A549 (cell line): ENCODE results near the gene PCARE.

ENCODE experiments used
- CTCF ChIP-seq: fragments of >200 bp; sonication (Bioruptor Twin); formaldehyde crosslinking; IDR thresholded peaks from 3 replicates; pipeline ENCODE4 v1.5.1; 2016
- POLR2A ChIP-seq: IDR thresholded peaks from 2 replicates; pipeline ENCODE4 v1.6.1; 2012; ENCODE audit warnings: mild to moderate bottlenecking, low read length
- RAD21 ChIP-seq, 2 experiments: fragments of >200 bp in 1 of 2; sonication (Bioruptor Twin) in 1 of 2; formaldehyde crosslinking in 1 of 2; IDR thresholded peaks in 1 of 2; conservative IDR thresholded peaks in 1 of 2; 2 replicates in 1 of 2; 3 replicates in 1 of 2; pipeline ENCODE4 v1.6.1; 2012 to 2018; ENCODE audit warnings: inconsistent platforms in 1 of 2
- REST ChIP-seq: fragments of 200-600 bp; sonication (generic); IDR thresholded peaks from 2 replicates; pipeline ENCODE4 v1.6.1; 2016; ENCODE audit warnings: antibody characterized with exemption, mild to moderate bottlenecking, moderate library complexity
- RFX5 ChIP-seq: fragments of 450-650 bp; IDR thresholded peaks from 2 replicates; pipeline ENCODE4 v1.7.1; 2014; ENCODE audit warnings: antibody characterized with exemption, mild to moderate bottlenecking, moderate library complexity

GRCh38 chr2:29021886-29022285 is 52.4 kb downstream of the PCARE start:
- TF ChIP-seq REST (no peak), POLR2A (no peak), RAD21 (conservative IDR thresholded peaks at IDR 0.05 in 1 of 2, IDR thresholded peaks at IDR 0.05 in 1 of 2) (no peak), RFX5 (no peak), CTCF (no peak)
